Osteoblast (primary cell): Measurements from ENCODE around the gene VPS13D. TPM values are rescaled to one million over a fixed set of nuclear protein-coding genes. Genes with fewer than 3 reads are reported as not detected.

Source experiments
- DNase-seq: peaks from one replicate; pipeline ENCODE4 v3.0.0; 2011; ENCODE audit warnings: low spot score, mixed read lengths; ENCODE audit not compliant: insufficient read length; ENCODE audit errors: missing footprints
- H2AFZ ChIP-seq: 2 replicates; pipeline ENCODE4 v1.6.0; 2011; ENCODE audit warnings: mild to moderate bottlenecking, low read length
- H3K27ac ChIP-seq: 2 replicates; pipeline ENCODE4 v1.5.1; 2011; ENCODE audit warnings: mild to moderate bottlenecking, low read depth, low read length, moderate library complexity
- H3K27me3 ChIP-seq: 2 replicates; pipeline ENCODE4 v1.6.0; 2012; ENCODE audit warnings: mild to moderate bottlenecking, control low read depth, inconsistent platforms, low read length, moderate library complexity; ENCODE audit not compliant: insufficient read depth
- H3K36me3 ChIP-seq: 2 replicates; pipeline ENCODE4 v1.5.1; 2011; ENCODE audit warnings: mild to moderate bottlenecking, low read length, control low read depth, moderate library complexity; ENCODE audit not compliant: insufficient read depth
- H3K4me1 ChIP-seq: 2 replicates; pipeline ENCODE4 v1.5.1; 2011; ENCODE audit warnings: mild to moderate bottlenecking, low read length, control low read depth, moderate library complexity; ENCODE audit not compliant: insufficient read depth
- H3K4me2 ChIP-seq: 2 replicates; pipeline ENCODE4 v1.6.0; 2011; ENCODE audit warnings: mild to moderate bottlenecking, low read length; ENCODE audit not compliant: insufficient read depth
- H3K4me3 ChIP-seq: fragments of 200-600 bp; sonication (generic); 3 replicates; pipeline ENCODE4 v1.5.1; 2012; ENCODE audit warnings: mild to moderate bottlenecking, low read length, inconsistent platforms; ENCODE audit not compliant: insufficient read depth
- H3K79me2 ChIP-seq: 2 replicates; pipeline ENCODE4 v1.6.0; 2012; ENCODE audit warnings: mild to moderate bottlenecking, low read length, control low read depth, inconsistent platforms; ENCODE audit not compliant: insufficient read depth
- H3K9me3 ChIP-seq: 2 replicates; pipeline ENCODE4 v1.5.1; 2011; ENCODE audit warnings: low read depth, low read length, control low read depth
- H4K20me1 ChIP-seq: 2 replicates; pipeline ENCODE4 v1.6.0; 2012; ENCODE audit warnings: mild to moderate bottlenecking, low read length, control low read depth; ENCODE audit not compliant: insufficient read depth
- total RNA-seq: library from RNA; depleted of rRNA; stranded (reverse); fragments of >200 nt; gene quantifications from 2 replicates; pipeline ENCODE4 v1.2.3, GENCODE V29; 2012
- TF ChIP-seq, protein P1 (sequence below): IDR thresholded peaks from 2 replicates; pipeline ENCODE4 v1.5.1; 2011; ENCODE audit warnings: mild to moderate bottlenecking, low read depth, low read length, moderate library complexity; ENCODE audit errors: extremely low read depth

The VPS13D gene
- total RNA-seq, 1 donor: 48.5 TPM

DNA sequence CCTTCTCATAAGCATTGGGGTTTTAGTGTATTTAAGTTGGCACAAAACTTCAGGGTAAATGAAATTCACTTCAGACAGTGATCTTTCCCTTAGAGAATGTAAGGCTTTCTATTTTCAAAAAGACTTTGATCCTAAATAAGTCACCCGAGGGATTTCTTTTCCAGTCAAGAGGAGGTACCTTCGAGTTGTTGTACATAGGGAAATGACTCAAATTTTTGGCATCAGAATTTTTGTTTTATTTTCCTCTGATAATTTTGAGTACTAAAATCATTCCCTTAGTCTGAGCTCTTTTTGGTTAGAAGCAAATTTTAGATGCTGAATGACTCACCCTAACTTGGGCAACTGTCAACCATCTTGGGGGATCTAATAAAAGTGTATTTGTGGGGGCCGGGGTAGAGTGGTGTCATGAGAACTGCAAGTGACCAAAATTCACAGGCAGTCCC is 194.3 kb downstream of the VPS13D start:
- Histone ChIP-seq H3K27me3 (no peaks in the 10 kb centered on the region), H3K9me3 (no peaks in the 10 kb centered on the region), H3K36me3 (no peaks in the 10 kb centered on the region), H3K4me1 (peaks cover 33% of the 10 kb centered on the region), H4K20me1 (no peaks in the 10 kb centered on the region), H3K27ac (peak overlapping the region; percentile 96), H3K4me2 (peak overlapping the region; percentile 54), H3K4me3 (no peak overlapping the region), H2AFZ (no peak overlapping the region), H3K79me2 (no peaks in the 10 kb centered on the region)
- TF ChIP-seq, protein P1, sequence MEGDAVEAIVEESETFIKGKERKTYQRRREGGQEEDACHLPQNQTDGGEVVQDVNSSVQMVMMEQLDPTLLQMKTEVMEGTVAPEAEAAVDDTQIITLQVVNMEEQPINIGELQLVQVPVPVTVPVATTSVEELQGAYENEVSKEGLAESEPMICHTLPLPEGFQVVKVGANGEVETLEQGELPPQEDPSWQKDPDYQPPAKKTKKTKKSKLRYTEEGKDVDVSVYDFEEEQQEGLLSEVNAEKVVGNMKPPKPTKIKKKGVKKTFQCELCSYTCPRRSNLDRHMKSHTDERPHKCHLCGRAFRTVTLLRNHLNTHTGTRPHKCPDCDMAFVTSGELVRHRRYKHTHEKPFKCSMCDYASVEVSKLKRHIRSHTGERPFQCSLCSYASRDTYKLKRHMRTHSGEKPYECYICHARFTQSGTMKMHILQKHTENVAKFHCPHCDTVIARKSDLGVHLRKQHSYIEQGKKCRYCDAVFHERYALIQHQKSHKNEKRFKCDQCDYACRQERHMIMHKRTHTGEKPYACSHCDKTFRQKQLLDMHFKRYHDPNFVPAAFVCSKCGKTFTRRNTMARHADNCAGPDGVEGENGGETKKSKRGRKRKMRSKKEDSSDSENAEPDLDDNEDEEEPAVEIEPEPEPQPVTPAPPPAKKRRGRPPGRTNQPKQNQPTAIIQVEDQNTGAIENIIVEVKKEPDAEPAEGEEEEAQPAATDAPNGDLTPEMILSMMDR: no peak
- peak; percentile 83 for DNase-seq

DNA sequence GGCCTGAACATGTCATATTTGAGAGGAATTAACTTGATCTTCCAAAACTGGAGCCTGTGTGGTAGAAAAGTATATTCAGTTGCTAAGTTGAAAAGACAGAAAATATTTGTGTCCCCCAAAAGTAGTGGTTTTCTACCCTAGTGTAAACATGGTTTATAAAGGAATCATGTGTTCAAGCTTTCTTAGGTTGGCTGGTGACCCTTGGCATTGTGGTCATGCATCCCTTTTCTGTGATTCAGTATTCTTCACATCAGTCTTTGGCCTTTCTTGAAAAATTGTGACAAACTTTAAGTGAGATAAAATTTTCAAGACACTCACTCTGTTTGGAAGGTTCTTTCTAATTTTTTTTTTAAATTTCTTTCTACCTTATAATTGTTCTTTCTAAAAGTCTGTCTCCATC is 195.0 kb downstream of the VPS13D start:
- DNase-seq: no peak
- Histone ChIP-seq H3K27ac (peak overlapping the region; percentile 96), H3K4me2 (peak overlapping the region; percentile 37)

DNA sequence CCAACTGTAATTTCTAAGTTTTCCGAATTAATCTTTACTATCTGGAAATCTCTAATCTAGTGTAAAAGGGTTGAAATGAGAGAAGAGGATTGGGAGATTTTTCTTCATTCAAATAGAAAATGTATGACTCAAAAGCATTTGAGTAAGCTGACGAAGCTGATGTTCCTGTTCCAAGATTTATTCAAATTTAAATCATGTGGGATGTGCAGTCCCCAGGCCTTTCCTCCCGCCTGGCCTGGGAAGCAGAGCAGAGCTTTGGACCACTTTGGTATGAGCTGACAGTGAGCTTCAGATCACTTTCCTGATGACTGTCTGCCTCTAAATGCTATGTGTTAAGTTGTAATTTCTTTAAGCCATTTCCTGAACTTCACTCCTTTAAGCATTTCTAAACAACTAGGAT is 196.2 kb downstream of the VPS13D start:
- peaks cover 33% of the 10 kb centered on the region for H3K4me1 ChIP-seq
- no peaks in the 10 kb centered on the region for H3K27me3 ChIP-seq
- H2AFZ ChIP-seq: no peak overlapping the region
- H4K20me1 ChIP-seq: no peaks in the 10 kb centered on the region
- no peak overlapping the region for H3K4me3 ChIP-seq
- H3K9me3 ChIP-seq: no peaks in the 10 kb centered on the region
- TF ChIP-seq, protein P1: no peak
- no peak for DNase-seq
- no peak overlapping the region for H3K4me2 ChIP-seq
- no peaks in the 10 kb centered on the region for H3K36me3 ChIP-seq
- no peaks in the 10 kb centered on the region for H3K79me2 ChIP-seq
- peak overlapping the region; percentile 46 for H3K27ac ChIP-seq

More for the DNA sequence above, 195.0 kb downstream of the VPS13D start:
- Histone ChIP-seq H3K36me3 (no peaks in the 10 kb centered on the region), H2AFZ (no peak overlapping the region), H3K9me3 (no peaks in the 10 kb centered on the region), H3K27me3 (no peaks in the 10 kb centered on the region), H4K20me1 (no peaks in the 10 kb centered on the region), H3K4me3 (no peak overlapping the region), H3K4me1 (peaks cover 33% of the 10 kb centered on the region), H3K79me2 (no peaks in the 10 kb centered on the region)
- TF ChIP-seq, protein P1: no peak

DNA sequence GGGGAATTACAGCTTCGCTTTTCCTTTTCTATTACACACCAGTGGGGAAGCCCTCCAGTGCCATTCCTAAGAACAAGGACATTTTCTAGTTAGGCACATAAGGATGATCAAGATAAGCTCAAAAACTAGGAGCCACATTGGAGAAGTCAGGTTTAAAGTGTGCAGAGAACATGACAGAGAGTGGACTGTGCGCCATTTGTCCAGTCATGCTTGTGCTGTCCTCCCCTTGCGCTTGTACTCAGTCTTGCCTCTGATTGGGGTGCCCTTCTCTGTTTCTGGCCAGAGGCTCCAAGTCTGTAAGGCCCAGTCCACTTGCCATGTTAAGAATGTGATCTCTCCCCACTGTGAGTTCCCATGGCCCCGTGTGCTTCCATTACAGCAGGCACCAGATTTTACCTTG is 198.5 kb downstream of the VPS13D start:
- no peak overlapping the region for H3K4me3 ChIP-seq
- no peak for DNase-seq
- no peak overlapping the region for H3K27ac ChIP-seq
- no peak overlapping the region for H2AFZ ChIP-seq
- no peak overlapping the region for H3K4me2 ChIP-seq
- no peaks in the 10 kb centered on the region for H3K9me3 ChIP-seq
- H3K79me2 ChIP-seq: no peaks in the 10 kb centered on the region
- no peaks in the 10 kb centered on the region for H3K27me3 ChIP-seq
- no peaks in the 10 kb centered on the region for H3K36me3 ChIP-seq
- peaks cover 34% of the 10 kb centered on the region for H3K4me1 ChIP-seq
- H4K20me1 ChIP-seq: no peaks in the 10 kb centered on the region
- TF ChIP-seq, protein P1: no peak
